ENCODE results near the gene ITGA3.
A peak's percentile ranks its signal among the peaks of the same experiment; 100 is the strongest.

ITGA3 gene

DNA sequence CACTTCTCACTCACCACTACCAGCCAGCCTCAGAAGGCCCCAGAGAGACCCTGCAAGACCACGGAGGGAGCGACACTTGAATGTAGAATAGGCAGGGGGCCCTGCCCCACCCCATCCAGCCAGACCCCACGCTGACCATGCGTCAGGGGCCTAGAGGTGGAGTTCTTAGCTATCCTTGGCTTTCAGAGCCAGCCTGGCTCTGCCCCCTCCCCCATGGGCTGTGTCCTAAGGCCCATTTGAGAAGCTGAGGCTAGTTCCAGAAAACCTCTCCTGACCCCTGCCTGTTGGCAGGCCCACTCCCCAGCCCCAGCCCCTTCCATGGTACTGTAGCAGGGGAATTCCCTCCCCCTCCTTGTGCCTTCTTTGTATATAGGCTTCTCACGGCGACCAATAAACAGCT, 34.2 kb downstream of the ITGA3 start:
- no peak overlapping the region for H3K4me3 ChIP-seq (ENCODE audit: low read depth, low read length)
- TF ChIP-seq CTCF (IDR thresholded peaks at IDR 0.05; ENCODE audit: low read depth, low read length) = no peak
- no peak for DNase-seq (ENCODE audit: low read depth, low spot score)
- in situ Hi-C loops (cut with HindIII; ENCODE audit: low sequenced_read_pairs) = no loop called here

GRCh38 chr17:50090971-50091917, 35.3 kb downstream of the ITGA3 start:
- TF ChIP-seq CTCF (IDR thresholded peaks at IDR 0.05; ENCODE audit: low read depth, low read length) = no peak
- no peak for DNase-seq (ENCODE audit: low read depth, low spot score)
- in situ Hi-C loops (cut with HindIII; ENCODE audit: low sequenced_read_pairs) = no loop called here
- no peak overlapping the region for H3K4me3 ChIP-seq (ENCODE audit: low read depth, low read length)

DNA sequence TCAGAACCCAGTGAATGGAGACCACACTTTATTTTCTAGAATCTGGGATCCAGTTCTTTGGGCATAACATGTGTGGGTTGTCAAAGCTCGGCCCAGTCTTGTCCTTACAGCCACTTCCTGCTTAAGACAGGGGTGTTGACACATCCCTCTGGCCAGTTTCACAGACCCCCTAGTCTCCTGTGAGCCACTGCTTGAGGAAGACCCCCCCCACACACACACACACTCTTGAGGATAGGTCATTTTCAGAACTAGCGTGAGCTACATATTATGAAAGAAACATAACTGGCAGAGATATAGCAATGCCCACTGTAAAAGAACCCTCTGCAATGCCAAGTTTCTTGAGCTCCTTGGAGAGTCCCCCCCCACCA, 36.0 kb downstream of the ITGA3 start:
- in situ Hi-C loops (cut with HindIII; ENCODE audit: low sequenced_read_pairs) = no loop called here
- no peak for DNase-seq (ENCODE audit: low read depth, low spot score)
- no peak for TF ChIP-seq CTCF (IDR thresholded peaks at IDR 0.05; ENCODE audit: low read depth, low read length)
- no peak overlapping the region for H3K4me3 ChIP-seq (ENCODE audit: low read depth, low read length)

GRCh38 chr17:50093246-50093645, 37.3 kb downstream of the ITGA3 start:
- DNase-seq (ENCODE audit: low read depth, low spot score) = no peak
- no peak for TF ChIP-seq CTCF (IDR thresholded peaks at IDR 0.05; ENCODE audit: low read depth, low read length)
- no peak overlapping the region for H3K4me3 ChIP-seq (ENCODE audit: low read depth, low read length)
- in situ Hi-C loops (cut with HindIII; ENCODE audit: low sequenced_read_pairs) = no loop called here

DNA sequence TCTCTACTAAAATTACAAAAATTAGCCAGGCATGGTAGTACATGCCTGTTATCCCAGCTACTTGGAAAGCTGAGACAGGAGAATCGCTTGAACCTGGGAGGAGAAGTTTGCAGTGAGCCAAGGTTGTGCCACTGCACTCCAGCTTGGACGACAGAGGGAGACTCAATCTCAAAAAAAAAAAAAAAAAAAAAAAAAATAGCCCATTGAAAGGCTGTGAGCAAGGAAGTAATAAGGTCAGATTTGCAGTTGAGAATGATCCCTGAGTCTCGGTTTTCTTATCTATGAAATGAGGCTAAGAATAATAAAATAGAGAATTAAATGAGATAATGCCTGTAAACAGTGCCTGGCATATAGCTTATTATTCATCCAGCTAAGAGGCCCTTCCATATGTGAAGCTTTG, 37.9 kb downstream of the ITGA3 start:
- in situ Hi-C loops (cut with HindIII; ENCODE audit: low sequenced_read_pairs) = no loop called here
- TF ChIP-seq CTCF (IDR thresholded peaks at IDR 0.05; ENCODE audit: low read depth, low read length) = no peak
- H3K4me3 ChIP-seq (ENCODE audit: low read depth, low read length) = no peak overlapping the region
- no peak for DNase-seq (ENCODE audit: low read depth, low spot score)

DNA sequence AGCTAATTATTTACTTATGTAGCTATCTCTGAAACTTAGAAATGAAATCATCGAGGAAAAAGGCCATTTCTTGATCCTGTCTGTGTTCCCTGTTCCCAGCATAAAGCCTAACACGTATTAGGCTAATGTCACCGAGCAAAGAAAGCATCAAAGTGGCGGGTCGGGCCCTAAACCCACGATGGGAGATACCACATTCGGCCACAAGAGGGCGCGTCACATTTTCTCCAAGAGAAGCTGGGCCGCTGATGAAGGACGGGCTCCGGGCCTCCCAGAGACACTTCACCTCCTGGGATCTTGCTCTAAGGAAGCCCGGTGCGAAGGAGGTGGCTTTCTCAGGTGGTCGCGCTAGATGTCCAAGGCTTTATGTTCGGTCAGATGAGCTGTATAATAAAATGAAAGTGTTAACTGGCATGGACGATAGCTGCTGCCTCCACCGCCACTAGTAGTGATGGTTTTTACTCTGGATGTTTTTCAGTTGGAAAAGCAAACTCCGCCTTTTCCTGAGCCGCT, 38.4 kb downstream of the ITGA3 start:
- TF ChIP-seq CTCF (IDR thresholded peaks at IDR 0.05; ENCODE audit: low read depth, low read length) = peak; percentile 84
- DNase-seq (ENCODE audit: low read depth, low spot score) = peak; percentile 87
- H3K4me3 ChIP-seq (ENCODE audit: low read depth, low read length) = peak overlapping the region; percentile 69
- in situ Hi-C loops (cut with HindIII; ENCODE audit: low sequenced_read_pairs) = no loop called here

Data from astrocyte of the spinal cord (primary cell).